OCI-LY7 (cell line): ENCODE results near the gene SPAG16. TPM values are rescaled to one million over a fixed set of nuclear protein-coding genes. Genes with fewer than 3 reads are reported as not detected.

Source experiments
- BruUV-seq: library from RNA; stranded (reverse); fragments of 400-500 nt; replicated peaks from 2 replicates; lab custom pipeline; 2021; lab: Mats Ljungman, UMichigan
- CTCF ChIA-PET: fragments of 300-600 bp; sonication (Branson Sonifier 250); formaldehyde crosslinking; loops from one replicate; lab custom pipeline; 2022; ENCODE audit warnings: antibody characterized with exemption; ENCODE audit not compliant: unreplicated experiment; lab: Charles Lee
- POLR2A ChIA-PET: fragments of 300-600 bp; sonication (Branson Sonifier 250); formaldehyde crosslinking; loops from one replicate; lab custom pipeline; 2022; ENCODE audit warnings: antibody characterized with exemption; lab: Charles Lee
- DNase-seq: peaks from one replicate; pipeline ENCODE4 v3.0.0-alpha.2; 2015; ENCODE audit warnings: low spot score
- H2AFZ ChIP-seq: fragments of 200-600 bp; sonication (generic), shearing (Covaris generic); 2 replicates; pipeline ENCODE4 v1.6.1; 2014; ENCODE audit warnings: mild to moderate bottlenecking, antibody characterized with exemption, low read length, moderate library complexity
- H3K27ac ChIP-seq: fragments of 200-600 bp; sonication (generic); 2 replicates; pipeline ENCODE4 v1.5.1; 2014; ENCODE audit warnings: mixed run types, low read depth, mild to moderate bottlenecking, moderate library complexity, low read length, inconsistent platforms; ENCODE audit not compliant: poor library complexity, severe bottlenecking
- H3K36me3 ChIP-seq: fragments of 200-600 bp; sonication (generic); 2 replicates; pipeline ENCODE4 v1.6.1; 2014; ENCODE audit warnings: mild to moderate bottlenecking, antibody characterized with exemption, low read length, moderate library complexity, mixed read lengths; ENCODE audit not compliant: insufficient read depth
- H3K4me1 ChIP-seq: fragments of 200-600 bp; sonication (generic); 2 replicates; pipeline ENCODE4 v1.5.1; 2014; ENCODE audit warnings: mild to moderate bottlenecking, low read length; ENCODE audit not compliant: insufficient read depth, poor library complexity, severe bottlenecking
- H3K4me2 ChIP-seq: fragments of 200-600 bp; sonication (generic); 2 replicates; pipeline ENCODE4 v1.6.1; 2014; ENCODE audit warnings: mild to moderate bottlenecking, low read length
- H3K4me3 ChIP-seq: fragments of 200-600 bp; sonication (generic); 2 replicates; pipeline ENCODE4 v1.5.1; 2014; ENCODE audit warnings: mild to moderate bottlenecking, low read depth, low read length; ENCODE audit not compliant: poor library complexity, severe bottlenecking
- H3K79me2 ChIP-seq: fragments of 200-600 bp; sonication (generic); 2 replicates; pipeline ENCODE4 v1.6.1; 2016; ENCODE audit warnings: low read depth, mild to moderate bottlenecking, low read length, moderate library complexity, mixed read lengths; ENCODE audit not compliant: insufficient read depth
- H3K9me2 ChIP-seq: fragments of 200-600 bp; sonication (generic); 2 replicates; pipeline ENCODE4 v1.6.1; 2016; ENCODE audit warnings: mild to moderate bottlenecking, low read length, mixed read lengths; ENCODE audit not compliant: insufficient read depth
- H3K9me3 ChIP-seq: fragments of 200-600 bp; sonication (generic); 2 replicates; pipeline ENCODE4 v1.6.1; 2014; ENCODE audit warnings: mild to moderate bottlenecking, mixed run types, low read length, mixed read lengths
- H4K20me1 ChIP-seq: fragments of 200-600 bp; sonication (generic); 2 replicates; pipeline ENCODE4 v1.6.1; 2014; ENCODE audit warnings: mild to moderate bottlenecking, antibody characterized with exemption, low read length, moderate library complexity, mixed read lengths; ENCODE audit not compliant: insufficient read depth
- EZH2phosphoT487 ChIP-seq: fragments of 200-600 bp; sonication (generic); IDR thresholded peaks from 2 replicates; pipeline ENCODE4 v1.6.1; 2018; ENCODE audit warnings: low read depth, borderline replicate concordance, mild to moderate bottlenecking, mixed run types, antibody characterized with exemption, low read length, moderate library complexity, mixed read lengths
- intact Hi-C: fragments of 100-400 bp; cut with micrococcal nuclease; formaldehyde crosslinking; loops from one replicate; pipeline ENCODE4 v1.10.0; 2022; ENCODE audit not compliant: unreplicated experiment
- total RNA-seq, 2 experiments: library from RNA; depleted of rRNA in 1 of 2; stranded (reverse); fragments of >200 nt in 1 of 2; shearing (Covaris generic) in 1 of 2; gene quantifications; 2 replicates each; pipeline ENCODE4 v1.2.3, GENCODE V29; 2014 to 2022
- TF ChIP-seq, protein P1 (sequence below): fragments of 200-600 bp; sonication (generic); conservative IDR thresholded peaks from 2 replicates; pipeline ENCODE4 v1.5.1; 2014; ENCODE audit warnings: mild to moderate bottlenecking, antibody characterized with exemption, low read length, moderate library complexity, mixed read lengths

Gene SPAG16
- total RNA-seq, 2 experiments from 2014 or later: 22.1 to 24.2 TPM

DNA sequence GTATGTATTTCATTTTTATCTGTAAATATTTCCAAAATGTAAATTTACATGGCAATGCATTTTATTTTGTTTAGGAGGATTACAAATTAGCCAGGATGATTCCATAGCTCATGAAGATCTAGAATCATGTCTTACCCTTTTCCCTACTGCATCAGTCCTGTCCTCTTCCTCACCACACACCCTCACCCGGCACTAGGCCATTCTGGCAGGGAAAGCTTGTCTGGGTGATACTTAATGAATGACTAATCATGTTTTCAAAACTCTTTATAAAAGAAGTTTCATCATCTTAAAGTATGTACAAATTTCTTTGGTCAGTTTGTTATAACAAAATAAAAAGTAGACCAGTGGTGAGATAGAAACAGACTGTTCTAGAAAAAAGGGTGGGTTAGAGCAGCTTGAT lies 843.3 kb downstream of the SPAG16 start:
- no peak overlapping the region for H3K4me3 ChIP-seq
- H4K20me1 ChIP-seq: no peaks in the 10 kb centered on the region
- no TSS peak for BruUV-seq
- TF ChIP-seq, protein P1, sequence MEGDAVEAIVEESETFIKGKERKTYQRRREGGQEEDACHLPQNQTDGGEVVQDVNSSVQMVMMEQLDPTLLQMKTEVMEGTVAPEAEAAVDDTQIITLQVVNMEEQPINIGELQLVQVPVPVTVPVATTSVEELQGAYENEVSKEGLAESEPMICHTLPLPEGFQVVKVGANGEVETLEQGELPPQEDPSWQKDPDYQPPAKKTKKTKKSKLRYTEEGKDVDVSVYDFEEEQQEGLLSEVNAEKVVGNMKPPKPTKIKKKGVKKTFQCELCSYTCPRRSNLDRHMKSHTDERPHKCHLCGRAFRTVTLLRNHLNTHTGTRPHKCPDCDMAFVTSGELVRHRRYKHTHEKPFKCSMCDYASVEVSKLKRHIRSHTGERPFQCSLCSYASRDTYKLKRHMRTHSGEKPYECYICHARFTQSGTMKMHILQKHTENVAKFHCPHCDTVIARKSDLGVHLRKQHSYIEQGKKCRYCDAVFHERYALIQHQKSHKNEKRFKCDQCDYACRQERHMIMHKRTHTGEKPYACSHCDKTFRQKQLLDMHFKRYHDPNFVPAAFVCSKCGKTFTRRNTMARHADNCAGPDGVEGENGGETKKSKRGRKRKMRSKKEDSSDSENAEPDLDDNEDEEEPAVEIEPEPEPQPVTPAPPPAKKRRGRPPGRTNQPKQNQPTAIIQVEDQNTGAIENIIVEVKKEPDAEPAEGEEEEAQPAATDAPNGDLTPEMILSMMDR: no peak
- no peak for TF ChIP-seq EZH2phosphoT487
- no peaks in the 10 kb centered on the region for H3K79me2 ChIP-seq
- DNase-seq: no peak
- no peaks in the 10 kb centered on the region for H3K36me3 ChIP-seq
- intact Hi-C loops: no loop called here
- no peak overlapping the region for H2AFZ ChIP-seq
- no peaks in the 10 kb centered on the region for H3K4me1 ChIP-seq
- no peak overlapping the region for H3K4me2 ChIP-seq
- no peak overlapping the region for H3K27ac ChIP-seq
- CTCF ChIA-PET: no interaction called here
- POLR2A ChIA-PET: no interaction called here
- H3K9me3 ChIP-seq: no peaks in the 10 kb centered on the region
- H3K9me2 ChIP-seq: no peaks in the 10 kb centered on the region

DNA sequence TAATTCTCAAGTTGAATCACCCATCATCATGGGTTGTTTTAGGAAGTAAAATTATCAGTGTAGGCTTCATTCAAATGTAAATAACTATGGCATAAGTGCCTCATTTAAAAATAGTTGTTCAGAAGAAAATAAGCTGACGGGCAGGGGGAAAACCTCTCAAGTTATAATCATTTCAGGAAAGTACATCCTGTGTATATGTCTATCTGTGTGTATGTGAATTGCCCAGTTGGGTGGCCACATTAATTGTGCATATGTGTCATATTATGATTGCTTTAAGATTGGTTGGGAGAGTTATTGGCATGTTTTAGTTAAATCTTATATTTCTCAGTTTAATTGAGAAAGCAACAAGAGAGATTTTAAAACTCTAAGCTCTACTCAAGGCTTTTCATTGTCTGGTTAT lies 843.8 kb downstream of the SPAG16 start:
- Histone ChIP-seq H3K9me2 (no peaks in the 10 kb centered on the region), H3K4me1 (no peaks in the 10 kb centered on the region), H3K27ac (no peak overlapping the region), H3K36me3 (no peaks in the 10 kb centered on the region), H3K9me3 (no peaks in the 10 kb centered on the region), H4K20me1 (no peaks in the 10 kb centered on the region), H3K79me2 (no peaks in the 10 kb centered on the region), H3K4me3 (no peak overlapping the region), H2AFZ (no peak overlapping the region), H3K4me2 (no peak overlapping the region)
- no peak for TF ChIP-seq EZH2phosphoT487
- TF ChIP-seq, protein P1: no peak
- intact Hi-C loops: no loop called here
- no peak for DNase-seq
- no TSS peak for BruUV-seq
- ChIA-PET CTCF (no interaction called here), POLR2A (interaction anchor here (0.7 kb wide), 1 partner anchor 1983 kb away, joined by 3 read pairs; no protein-coding TSS in a partner anchor)

DNA sequence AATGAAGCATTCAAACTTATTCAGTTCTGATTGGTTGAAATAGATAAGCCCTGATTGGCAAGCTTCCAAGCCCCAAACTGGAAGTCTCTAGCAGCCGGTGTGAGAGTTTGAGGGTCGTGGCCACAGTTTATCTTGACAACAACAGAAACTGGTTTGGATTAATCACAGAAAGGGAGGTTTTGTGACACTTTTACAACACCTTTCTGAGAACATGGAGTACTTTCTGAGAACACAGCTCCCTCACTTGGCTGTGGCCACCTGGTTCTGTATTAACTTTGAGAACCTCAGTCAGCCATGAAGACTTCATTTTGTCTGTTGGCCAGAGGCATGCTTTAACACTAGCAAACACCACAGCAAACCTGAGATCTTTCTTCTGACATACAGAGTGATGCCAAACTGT lies 845.9 kb downstream of the SPAG16 start:
- no peaks in the 10 kb centered on the region for H3K36me3 ChIP-seq
- TF ChIP-seq EZH2phosphoT487: no peak
- TF ChIP-seq, protein P1: no peak
- intact Hi-C loops: no loop called here
- H3K9me2 ChIP-seq: no peaks in the 10 kb centered on the region
- H3K9me3 ChIP-seq: no peaks in the 10 kb centered on the region
- no peak overlapping the region for H3K4me2 ChIP-seq
- no peaks in the 10 kb centered on the region for H3K79me2 ChIP-seq
- no peak overlapping the region for H3K27ac ChIP-seq
- H3K4me3 ChIP-seq: no peak overlapping the region
- POLR2A ChIA-PET: no interaction called here
- H4K20me1 ChIP-seq: no peaks in the 10 kb centered on the region
- BruUV-seq: no TSS peak
- DNase-seq: no peak
- H3K4me1 ChIP-seq: no peaks in the 10 kb centered on the region
- CTCF ChIA-PET: no interaction called here
- H2AFZ ChIP-seq: no peak overlapping the region
